HepG2 (cell line): ENCODE results near the gene HADH. TPM values are rescaled to one million over a fixed set of nuclear protein-coding genes. Genes with fewer than 3 reads are reported as not detected.

Source experiments
- ATAC-seq: fragments of 200-7000 bp; cut with Tn5 transposase; 3 replicates; pipeline ENCODE4 v1.9.1; 2020; ENCODE audit warnings: mild to moderate bottlenecking, moderate library complexity
- BruUV-seq: library from RNA; stranded (reverse); fragments of 400-500 nt; replicated peaks from 2 replicates; lab custom pipeline; 2021; lab: Mats Ljungman, UMichigan
- CTCF ChIA-PET: fragments of 300-600 bp; formaldehyde crosslinking; extraction: SDS; loops from one replicate; lab custom pipeline; 2021; ENCODE audit warnings: low total read pairs, inconsistent platforms, low intra/inter-chr PET ratio; lab: Yijun Ruan, JAX
- POLR2A ChIA-PET: fragments of 350-600 bp; sonication (Branson Sonifier 250); formaldehyde crosslinking; loops from one replicate; lab custom pipeline; 2020; ENCODE audit warnings: antibody characterized with exemption, inconsistent platforms; lab: Yijun Ruan, JAX
- DNase-seq: peaks from one replicate; pipeline ENCODE4 v3.0.0-alpha.2; 2015; ENCODE audit warnings: low spot score
- FAIRE-seq: peaks from 3 replicates; lab custom pipeline; 2011; peaks lifted over from hg19 to GRCh38; lab: Jason Lieb, UNC
- H2AFZ ChIP-seq: one replicate; pipeline ENCODE4 v1.6.1; 2011; ENCODE audit warnings: low read length, inconsistent platforms
- H3K27ac ChIP-seq: fragments of 300-600 bp; 3 replicates; pipeline ENCODE4 v1.8.0; 2011; ENCODE audit warnings: mixed run types, mild to moderate bottlenecking, mixed read lengths, low read length, inconsistent platforms; ENCODE audit not compliant: insufficient read depth; ENCODE audit errors: extremely low read length
- H3K27me3 ChIP-seq, 2 experiments: fragments of 200-600 bp in 1 of 2; 2 replicates in 1 of 2; 3 replicates in 1 of 2; pipeline versions ENCODE4 v1.6.0 to v1.8.0; 2011; ENCODE audit warnings: low read length in 2 of 2, mild to moderate bottlenecking in 2 of 2, moderate library complexity in 2 of 2, inconsistent platforms in 1 of 2; ENCODE audit not compliant: insufficient read depth in 2 of 2, control insufficient read depth in 1 of 2
- H3K36me3 ChIP-seq, 2 experiments: fragments of 200-600 bp in 1 of 2; replicated peaks in 1 of 2; 2 replicates in 1 of 2; 3 replicates in 1 of 2; pipeline versions ENCODE4 v1.5.1 to v1.8.0; 2011; ENCODE audit warnings: low read length in 2 of 2, inconsistent platforms in 1 of 2; ENCODE audit not compliant: insufficient read depth in 2 of 2, control insufficient read depth in 1 of 2
- H3K4me1 ChIP-seq: 2 replicates; pipeline ENCODE4 v1.5.1; 2012; ENCODE audit warnings: low read length, inconsistent platforms; ENCODE audit not compliant: insufficient read depth
- H3K4me2 ChIP-seq: 2 replicates; pipeline ENCODE4 v1.6.0; 2011; ENCODE audit warnings: low read depth, low read length, inconsistent platforms
- H3K4me3 ChIP-seq, 3 experiments: fragments of 200-600 bp in 1 of 3; sonication (generic), shearing (Covaris generic) in 1 of 3; replicated peaks in 1 of 3; 2 replicates each; pipeline ENCODE4 v1.5.1; 2011 to 2016; ENCODE audit warnings: low read length in 3 of 3, inconsistent platforms in 2 of 3, low read depth in 2 of 3, mild to moderate bottlenecking in 2 of 3, control low read depth in 1 of 3, mixed read lengths in 1 of 3; ENCODE audit not compliant: insufficient read depth in 1 of 3
- H3K79me2 ChIP-seq: one replicate; pipeline ENCODE4 v1.6.1; 2011; ENCODE audit warnings: low read length, inconsistent platforms; ENCODE audit not compliant: insufficient read depth
- H3K9ac ChIP-seq: 2 replicates; pipeline ENCODE4 v1.6.0; 2011; ENCODE audit warnings: mild to moderate bottlenecking, low read depth, low read length, inconsistent platforms; ENCODE audit not compliant: insufficient read depth
- H3K9me3 ChIP-seq: 2 replicates; pipeline ENCODE4 v1.5.1; 2012; ENCODE audit warnings: mild to moderate bottlenecking, low read length
- H4K20me1 ChIP-seq: 2 replicates; pipeline ENCODE4 v1.6.0; 2011; ENCODE audit warnings: inconsistent platforms, mild to moderate bottlenecking, low read length, moderate library complexity; ENCODE audit not compliant: insufficient read depth
- AFF4 ChIP-seq: sonication (generic); formaldehyde crosslinking; IDR thresholded peaks from 2 replicates; pipeline ENCODE4 v1.4.0; 2020; ENCODE audit warnings: missing genetic modification reagents
- BRD4 ChIP-seq: sonication (generic); formaldehyde crosslinking; IDR thresholded peaks from 2 replicates; pipeline ENCODE4 v1.4.0; 2020; ENCODE audit warnings: missing genetic modification reagents
- E2F5 ChIP-seq: sonication (generic); formaldehyde crosslinking; conservative IDR thresholded peaks from 2 replicates; pipeline ENCODE4 v1.4.0; 2020; ENCODE audit warnings: missing genetic modification reagents
- KDM5B ChIP-seq: sonication (generic); formaldehyde crosslinking; IDR thresholded peaks from 2 replicates; pipeline ENCODE4 v1.4.0; 2020; ENCODE audit warnings: missing genetic modification reagents, mild to moderate bottlenecking, borderline replicate concordance
- MED8 ChIP-seq: sonication (generic); formaldehyde crosslinking; IDR thresholded peaks from 2 replicates; pipeline ENCODE4 v1.8.1; 2023; ENCODE audit warnings: mild to moderate bottlenecking, missing genetic modification reagents; ENCODE audit not compliant: insufficient replicate concordance
- MIER3 ChIP-seq: IDR thresholded peaks from 2 replicates; pipeline ENCODE4 v1.6.1; 2016; ENCODE audit warnings: missing compliant biosample characterization, borderline replicate concordance
- SIX4 ChIP-seq: sonication (generic); formaldehyde crosslinking; IDR thresholded peaks from 2 replicates; pipeline ENCODE4 v1.4.0; 2020; ENCODE audit warnings: missing genetic modification reagents
- SKI ChIP-seq: fragments of 450-650 bp; IDR thresholded peaks from one replicate; pipeline ENCODE4 v1.6.1; 2018; ENCODE audit warnings: mild to moderate bottlenecking; ENCODE audit not compliant: partially characterized antibody
- ZNF296 ChIP-seq: sonication (generic); formaldehyde crosslinking; conservative IDR thresholded peaks from 2 replicates; pipeline ENCODE4 v1.5.0; 2020; ENCODE audit warnings: mild to moderate bottlenecking, missing genetic modification reagents
- WGBS: methylation state at CpG from one replicate; pipeline ENCODE4 v1.1.6; 2017; ENCODE audit warnings: low lambda C conversion rate; 5-methylcytosine and 5-hydroxymethylcytosine counted together
- in situ Hi-C: cut with HindIII; loops from 2 replicates; pipeline ENCODE4 v1.10.0; 2017; ENCODE audit warnings: low pct_unique_long_range_greater_than_20kb; ENCODE audit not compliant: extremely low pct_ligation_motif_present
- intact Hi-C: fragments of 100-400 bp; cut with micrococcal nuclease; formaldehyde crosslinking; loops from one replicate; pipeline ENCODE4 v1.10.0; 2022; ENCODE audit not compliant: unreplicated experiment
- polyA plus RNA-seq, 8 experiments: library from polyadenylated mRNA; depleted of rRNA in 3 of 8; stranded (reverse) in 7 of 8; unstranded in 1 of 8; fragments of >200 nt; fragmentation: Illumina TruSeq in 4 of 8; extraction: Trizol in 4 of 8; gene quantifications; 2 replicates each; pipeline versions ENCODE4 v1.2.1 to v1.2.3, GENCODE V29; 2011 to 2016; ENCODE audit warnings: low read depth in 4 of 8, missing spikeins in 1 of 8, mixed read lengths in 1 of 8; ENCODE audit not compliant: insufficient read depth in 1 of 8
- total RNA-seq, 5 experiments: library from RNA; depleted of rRNA; stranded (reverse); fragments of >200 nt; fragmentation: Illumina TruSeq; extraction: Trizol; gene quantifications; 2 replicates each; pipeline ENCODE4 v1.2.3, GENCODE V29; 2016; ENCODE audit warnings: low read depth in 1 of 5
- TF ChIP-seq, protein P1 (sequence below): sonication (generic); formaldehyde crosslinking; IDR thresholded peaks from 2 replicates; pipeline ENCODE4 v1.4.0; 2020; ENCODE audit warnings: mild to moderate bottlenecking, missing genetic modification reagents
- TF ChIP-seq, protein P2 (sequence below): sonication (generic); formaldehyde crosslinking; IDR thresholded peaks from 2 replicates; pipeline ENCODE4 v1.4.0; 2020; ENCODE audit warnings: missing genetic modification reagents
- TF ChIP-seq, protein P3 (sequence below): sonication (generic); formaldehyde crosslinking; conservative IDR thresholded peaks from 2 replicates; pipeline ENCODE4 v1.8.0; 2022; ENCODE audit warnings: mild to moderate bottlenecking, moderate library complexity, missing genetic modification reagents

HADH gene
- total and polyA plus RNA-seq, 2 of the 13 experiments (the other 11 are each of a cell fraction or from before 2014, with no cell fraction given) = 29.6 to 33.9 TPM

GRCh38 chr4:107945809-107946208 lies 43.9 kb upstream of the HADH start:
- ChIA-PET POLR2A (no interaction called here), CTCF (no interaction called here)

More at GRCh38 chr4:107945809-107946208, 43.9 kb upstream of the HADH start:
- intact Hi-C loops = no loop called here
- Histone ChIP-seq H3K9me3 (no peaks in the 10 kb centered on the region), H3K4me2 (no peak overlapping the region), H3K79me2 (no peaks in the 10 kb centered on the region), H3K4me1 (no peaks in the 10 kb centered on the region), H3K9ac (no peak overlapping the region)
- DNase-seq (no peak), FAIRE-seq (no peak), ATAC-seq (no peak)
- WGBS = 97% methylated on average over 3 of the region's 3 CpGs
- TF ChIP-seq, protein P1, sequence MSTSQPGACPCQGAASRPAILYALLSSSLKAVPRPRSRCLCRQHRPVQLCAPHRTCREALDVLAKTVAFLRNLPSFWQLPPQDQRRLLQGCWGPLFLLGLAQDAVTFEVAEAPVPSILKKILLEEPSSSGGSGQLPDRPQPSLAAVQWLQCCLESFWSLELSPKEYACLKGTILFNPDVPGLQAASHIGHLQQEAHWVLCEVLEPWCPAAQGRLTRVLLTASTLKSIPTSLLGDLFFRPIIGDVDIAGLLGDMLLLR (CRISPR knock-in tag) = no peak
- TF ChIP-seq SIX4 (CRISPR knock-in tag) (no peak), E2F5 (CRISPR knock-in tag) (no peak), AFF4 (CRISPR knock-in tag) (no peak), BRD4 (CRISPR knock-in tag) (no peak), MIER3 (CRISPR knock-in tag) (no peak), ZNF296 (CRISPR knock-in tag) (no peak), KDM5B (CRISPR knock-in tag) (no peak), SKI (no peak), MED8 (CRISPR knock-in tag) (no peak)
- TF ChIP-seq, protein P2, sequence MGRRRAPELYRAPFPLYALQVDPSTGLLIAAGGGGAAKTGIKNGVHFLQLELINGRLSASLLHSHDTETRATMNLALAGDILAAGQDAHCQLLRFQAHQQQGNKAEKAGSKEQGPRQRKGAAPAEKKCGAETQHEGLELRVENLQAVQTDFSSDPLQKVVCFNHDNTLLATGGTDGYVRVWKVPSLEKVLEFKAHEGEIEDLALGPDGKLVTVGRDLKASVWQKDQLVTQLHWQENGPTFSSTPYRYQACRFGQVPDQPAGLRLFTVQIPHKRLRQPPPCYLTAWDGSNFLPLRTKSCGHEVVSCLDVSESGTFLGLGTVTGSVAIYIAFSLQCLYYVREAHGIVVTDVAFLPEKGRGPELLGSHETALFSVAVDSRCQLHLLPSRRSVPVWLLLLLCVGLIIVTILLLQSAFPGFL (CRISPR knock-in tag) = no peak
- TF ChIP-seq, protein P3, sequence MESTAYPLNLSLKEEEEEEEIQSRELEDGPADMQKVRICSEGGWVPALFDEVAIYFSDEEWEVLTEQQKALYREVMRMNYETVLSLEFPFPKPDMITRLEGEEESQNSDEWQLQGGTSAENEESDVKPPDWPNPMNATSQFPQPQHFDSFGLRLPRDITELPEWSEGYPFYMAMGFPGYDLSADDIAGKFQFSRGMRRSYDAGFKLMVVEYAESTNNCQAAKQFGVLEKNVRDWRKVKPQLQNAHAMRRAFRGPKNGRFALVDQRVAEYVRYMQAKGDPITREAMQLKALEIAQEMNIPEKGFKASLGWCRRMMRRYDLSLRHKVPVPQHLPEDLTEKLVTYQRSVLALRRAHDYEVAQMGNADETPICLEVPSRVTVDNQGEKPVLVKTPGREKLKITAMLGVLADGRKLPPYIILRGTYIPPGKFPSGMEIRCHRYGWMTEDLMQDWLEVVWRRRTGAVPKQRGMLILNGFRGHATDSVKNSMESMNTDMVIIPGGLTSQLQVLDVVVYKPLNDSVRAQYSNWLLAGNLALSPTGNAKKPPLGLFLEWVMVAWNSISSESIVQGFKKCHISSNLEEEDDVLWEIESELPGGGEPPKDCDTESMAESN (CRISPR knock-in tag) = no peak
- TF ChIP-seq, all 625 proteins: peak for 0
- no peaks in the 10 kb centered on the region for H4K20me1 ChIP-seq
- BruUV-seq = no TSS peak
- H3K4me3 ChIP-seq = no peak overlapping the region
- H3K27me3 ChIP-seq = no peaks in the 10 kb centered on the region
- no peak overlapping the region for H3K27ac ChIP-seq
- H3K36me3 ChIP-seq = no peaks in the 10 kb centered on the region
- in situ Hi-C loops = no loop called here
- no peak overlapping the region for H2AFZ ChIP-seq
